ENCODE data around the gene LRP1B.

Gene LRP1B

GRCh38 chr2:141118836-141119235 is 1012.0 kb downstream of the LRP1B start:
- DNase-seq (ENCODE audit: low read depth): no peak

DNA sequence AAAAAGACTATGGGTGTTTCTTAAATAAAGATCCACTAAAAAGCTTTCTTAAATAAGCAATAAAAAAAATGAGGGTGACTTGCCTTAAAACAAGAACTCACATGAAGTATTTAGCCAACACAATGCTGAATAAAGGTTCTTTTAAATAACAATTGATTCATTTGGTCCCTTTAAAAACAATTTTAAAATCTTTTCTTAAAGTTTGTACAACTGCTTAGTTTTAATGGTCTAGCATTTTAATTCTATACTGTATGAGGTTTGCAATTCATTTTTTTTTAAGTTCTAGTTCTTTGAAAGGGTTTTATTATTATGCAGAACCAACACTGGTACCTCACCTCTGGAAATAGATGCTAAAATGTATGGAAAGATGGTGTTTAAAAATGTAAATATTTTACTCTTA is 1017.5 kb downstream of the LRP1B start:
- no peak for DNase-seq (ENCODE audit: low read depth)

DNA sequence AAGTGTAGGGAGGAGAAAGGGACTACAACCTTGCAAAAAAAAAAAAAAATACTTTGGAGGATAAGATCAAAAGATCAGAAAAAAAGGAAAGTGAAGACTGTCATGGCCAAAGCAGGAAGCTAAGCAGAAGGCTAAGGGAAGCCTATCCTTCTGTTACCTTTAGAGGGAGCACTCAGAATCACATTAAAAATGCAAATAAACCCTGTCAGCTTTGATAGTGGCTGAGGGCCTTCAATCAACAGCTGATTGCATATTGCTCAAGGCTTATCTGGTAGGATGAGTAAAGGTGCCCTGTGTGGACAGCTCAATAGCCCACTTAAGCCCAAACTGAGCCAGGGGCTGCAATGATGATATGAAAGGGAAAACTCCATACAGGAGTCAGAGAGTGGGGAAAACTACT is 1021.2 kb downstream of the LRP1B start:
- peak; percentile 4 for DNase-seq (ENCODE audit: low read depth)

DNA sequence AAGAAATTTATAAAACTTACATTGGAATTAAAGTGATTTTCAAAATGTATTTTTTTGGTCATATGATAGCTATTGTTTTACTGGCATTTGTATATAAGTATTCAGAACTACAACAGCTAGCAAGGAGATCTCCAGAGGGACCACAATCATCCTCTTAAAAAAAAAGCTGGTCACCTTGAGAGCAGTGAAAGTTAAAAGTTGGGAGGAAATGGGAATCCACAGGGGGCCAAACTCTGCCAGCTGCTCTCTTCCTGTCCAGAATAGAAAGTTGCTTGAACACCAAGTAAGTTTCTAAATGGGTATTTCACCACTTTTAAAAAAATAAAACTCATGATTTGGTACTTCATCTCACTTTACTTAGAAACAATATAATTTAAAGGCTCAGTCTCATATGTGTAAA is 1025.1 kb downstream of the LRP1B start:
- no peak for DNase-seq (ENCODE audit: low read depth)

- DNase-seq (ENCODE audit: low read depth): no peak
These were observed 1027.6 kb downstream of the LRP1B start for GRCh38 chr2:141103216-141103615.

DNA sequence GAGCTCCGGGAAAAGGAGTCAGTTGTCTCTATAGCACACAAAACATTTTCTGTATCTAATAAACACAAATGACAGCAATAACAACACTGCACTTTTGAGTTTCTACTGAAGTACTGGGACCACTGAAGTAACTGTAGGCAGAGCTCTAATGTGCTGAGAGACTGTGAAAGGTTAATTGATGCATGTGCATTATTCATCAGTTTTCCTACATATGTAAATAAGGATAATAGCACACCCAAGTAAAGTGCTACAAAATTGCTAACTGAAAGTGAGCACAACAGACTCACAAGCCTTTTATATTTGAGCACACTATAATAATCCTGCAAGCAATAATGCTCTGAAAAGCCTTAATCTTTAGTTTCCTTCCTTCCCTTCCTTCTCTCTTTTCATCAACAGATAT is 1051.6 kb downstream of the LRP1B start:
- DNase-seq (ENCODE audit: low read depth): no peak

DNA sequence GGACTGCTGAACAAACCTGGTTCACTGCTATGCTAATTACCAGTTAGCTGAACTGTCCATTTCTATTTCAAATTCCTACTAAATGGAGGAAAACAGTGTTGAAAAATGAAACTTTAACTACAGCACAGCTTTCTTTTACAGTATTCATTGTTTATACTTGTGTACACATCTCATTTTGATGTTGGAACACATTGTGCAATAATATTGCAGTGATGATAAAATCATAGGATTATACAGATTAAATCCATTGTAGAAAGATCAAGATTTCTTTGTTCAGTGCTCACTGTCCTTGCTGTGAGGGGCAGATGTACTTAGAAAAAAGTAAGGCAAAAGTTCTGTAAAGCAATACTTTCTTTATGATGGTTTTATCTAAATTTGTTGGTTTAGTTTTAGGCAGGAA is 1055.1 kb downstream of the LRP1B start:
- DNase-seq (ENCODE audit: low read depth): no peak

- DNase-seq (ENCODE audit: low read depth): no peak
These were observed 1062.6 kb downstream of the LRP1B start for GRCh38 chr2:141068053-141068682.

- DNase-seq (ENCODE audit: low read depth): no peak
These were observed 1065.8 kb downstream of the LRP1B start for GRCh38 chr2:141065042-141065441.

DNA sequence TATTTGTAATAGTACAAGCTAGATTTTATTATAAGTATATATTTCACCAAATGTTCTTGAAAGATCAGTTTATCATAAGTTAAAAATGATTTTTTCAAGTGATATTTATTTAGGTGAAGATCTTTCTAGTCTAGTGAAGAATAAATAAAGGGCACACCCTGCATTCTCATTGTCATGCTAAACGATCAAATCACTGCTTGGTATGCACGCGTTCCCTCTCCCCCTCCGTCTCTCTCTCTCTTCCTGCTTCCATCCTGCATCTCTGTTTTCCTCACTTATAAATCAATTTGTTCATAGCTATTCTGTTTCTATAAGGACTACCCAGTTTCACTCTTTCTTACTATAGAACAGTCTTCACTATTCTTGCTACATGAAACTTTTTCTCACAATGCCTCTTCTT is 1067.4 kb downstream of the LRP1B start:
- no peak for DNase-seq (ENCODE audit: low read depth)

DNA sequence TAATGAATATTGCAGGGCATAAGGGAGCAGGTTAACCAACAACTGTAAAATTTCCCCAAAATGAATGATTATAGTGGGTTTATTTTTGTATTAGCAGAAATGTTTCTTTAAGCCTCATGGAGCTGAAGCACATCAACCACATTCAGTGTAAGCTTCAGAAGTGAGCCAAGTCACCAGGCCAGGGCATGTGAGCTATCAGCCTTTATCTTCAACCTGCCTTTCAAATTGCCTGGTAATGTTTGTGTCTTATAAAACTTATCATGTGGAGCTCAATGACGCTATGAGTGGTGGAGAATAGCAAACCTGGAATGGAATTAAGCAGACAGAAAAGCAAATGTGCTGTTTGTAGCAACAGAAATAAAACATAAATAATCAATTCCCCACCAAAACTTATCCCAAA is 1068.4 kb downstream of the LRP1B start:
- no peak for DNase-seq (ENCODE audit: low read depth)

- no peak for DNase-seq (ENCODE audit: low read depth)
These were observed 1068.8 kb downstream of the LRP1B start for GRCh38 chr2:141062031-141062430.

- DNase-seq (ENCODE audit: low read depth): no peak
These were observed 1072.3 kb downstream of the LRP1B start for GRCh38 chr2:141058556-141058955.

DNA sequence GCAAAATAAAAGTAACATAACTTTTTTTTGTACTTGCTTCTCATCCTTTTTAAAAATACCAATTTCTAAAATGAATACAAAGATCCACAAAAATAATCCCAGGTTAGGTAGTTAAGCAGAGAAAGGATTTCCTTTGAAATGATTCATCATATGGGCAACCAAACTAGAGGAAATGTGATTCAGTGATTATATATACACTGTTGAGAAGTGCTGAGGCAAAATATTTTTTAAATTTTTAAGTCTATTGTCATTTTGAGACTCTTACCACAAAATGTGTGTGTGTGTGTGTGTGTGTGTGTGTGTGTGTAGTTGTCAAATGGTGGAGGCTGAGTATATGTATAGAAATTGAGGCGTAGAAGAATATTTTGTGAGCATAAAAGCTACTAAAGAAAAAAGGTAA is 1075.3 kb downstream of the LRP1B start:
- peak; percentile 69 for DNase-seq (ENCODE audit: low read depth)

GRCh38 chr2:141048951-141049350 is 1081.9 kb downstream of the LRP1B start:
- no peak for DNase-seq (ENCODE audit: low read depth)

DNA sequence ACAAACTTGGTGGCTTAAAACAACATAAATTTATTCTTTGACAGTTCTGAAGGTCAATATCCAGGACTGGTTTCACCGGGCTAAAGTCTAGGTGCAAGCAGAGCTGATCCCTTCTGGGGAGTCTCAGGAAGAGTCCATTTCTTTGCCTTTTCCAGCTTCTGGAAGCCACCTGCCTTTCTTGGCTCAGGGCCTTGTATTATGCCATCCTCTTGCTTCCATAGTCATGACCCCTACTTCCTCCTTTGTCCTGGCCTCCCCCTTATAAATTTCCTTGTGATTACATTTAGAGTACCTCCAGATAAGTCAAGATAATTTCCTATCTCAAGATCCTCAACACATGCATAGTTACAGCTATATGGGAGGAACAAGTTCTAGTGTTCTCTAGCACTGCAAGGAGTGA is 1089.5 kb downstream of the LRP1B start:
- no peak for DNase-seq (ENCODE audit: low read depth)

GRCh38 chr2:141038341-141038740 is 1092.5 kb downstream of the LRP1B start:
- no peak for DNase-seq (ENCODE audit: low read depth)

- DNase-seq (ENCODE audit: low read depth): no peak
These were observed 1093.5 kb downstream of the LRP1B start for GRCh38 chr2:141037361-141037760.

DNA sequence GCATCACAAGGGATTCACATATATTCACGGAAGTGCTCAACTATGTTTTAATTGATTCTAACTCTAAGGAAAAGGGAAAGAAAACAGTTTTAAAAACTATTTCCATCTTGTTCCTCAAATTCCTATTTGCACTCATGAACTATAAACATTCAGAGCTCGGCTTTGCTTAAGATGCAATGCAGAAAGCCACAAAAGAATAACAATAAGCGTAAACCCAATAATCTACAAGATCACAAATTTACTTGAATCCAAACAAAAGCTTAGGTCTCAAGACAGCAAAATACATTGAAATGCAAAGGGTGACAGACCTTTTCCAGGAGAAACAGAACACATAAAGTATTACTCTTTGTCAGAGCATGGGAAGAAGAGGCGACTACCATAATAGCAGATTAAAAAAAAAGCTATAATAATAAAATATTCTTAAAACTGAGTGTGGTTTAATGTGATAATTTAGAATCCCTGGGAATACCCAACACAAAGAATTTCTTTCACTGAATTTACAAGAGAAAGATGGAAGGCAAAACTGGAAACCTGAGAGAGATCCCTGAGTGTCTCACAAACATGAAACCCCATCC is 1094.9 kb downstream of the LRP1B start:
- no peak for DNase-seq (ENCODE audit: low read depth)

GRCh38 chr2:141029428-141030078 is 1101.3 kb downstream of the LRP1B start:
- no peak for DNase-seq (ENCODE audit: low read depth)

DNA sequence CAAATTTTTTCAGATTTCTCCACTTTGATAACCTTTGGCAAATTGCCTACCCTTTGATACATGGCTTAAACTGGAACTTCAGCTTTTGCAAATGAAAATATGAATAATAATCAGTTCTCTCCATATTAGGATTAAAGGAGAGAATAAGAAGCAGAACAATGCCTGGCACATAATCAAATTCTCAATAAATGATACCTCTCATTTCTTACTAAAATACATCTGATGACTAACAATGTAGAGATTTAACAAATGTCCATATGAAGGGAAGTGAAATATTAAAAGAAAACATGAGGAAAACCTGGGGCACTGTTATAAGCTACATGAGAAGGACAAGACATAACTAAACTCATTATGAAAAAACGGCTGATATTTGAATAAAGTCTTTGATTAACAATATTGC is 1103.6 kb downstream of the LRP1B start:
- DNase-seq (ENCODE audit: low read depth): no peak

- no peak for DNase-seq (ENCODE audit: low read depth)
These were observed 1109.2 kb downstream of the LRP1B start for GRCh38 chr2:141021611-141022010.

GRCh38 chr2:141021109-141021508 is 1109.7 kb downstream of the LRP1B start:
- DNase-seq (ENCODE audit: low read depth): peak; percentile 81

GRCh38 chr2:141020346-141020745 is 1110.5 kb downstream of the LRP1B start:
- DNase-seq (ENCODE audit: low read depth): peak; percentile 11

Data from EH (cell line).